Myometrial cell (primary cell): ENCODE data around the gene HNF1B. TPM values are rescaled to one million over a fixed set of nuclear protein-coding genes. Genes with fewer than 3 reads are reported as not detected.

Experiments
- total RNA-seq: library from RNA; depleted of rRNA; stranded (reverse); fragments of >200 nt; gene quantifications from 2 replicates; pipeline ENCODE4 v1.2.3, GENCODE V29; 2015

The HNF1B gene, protein sequence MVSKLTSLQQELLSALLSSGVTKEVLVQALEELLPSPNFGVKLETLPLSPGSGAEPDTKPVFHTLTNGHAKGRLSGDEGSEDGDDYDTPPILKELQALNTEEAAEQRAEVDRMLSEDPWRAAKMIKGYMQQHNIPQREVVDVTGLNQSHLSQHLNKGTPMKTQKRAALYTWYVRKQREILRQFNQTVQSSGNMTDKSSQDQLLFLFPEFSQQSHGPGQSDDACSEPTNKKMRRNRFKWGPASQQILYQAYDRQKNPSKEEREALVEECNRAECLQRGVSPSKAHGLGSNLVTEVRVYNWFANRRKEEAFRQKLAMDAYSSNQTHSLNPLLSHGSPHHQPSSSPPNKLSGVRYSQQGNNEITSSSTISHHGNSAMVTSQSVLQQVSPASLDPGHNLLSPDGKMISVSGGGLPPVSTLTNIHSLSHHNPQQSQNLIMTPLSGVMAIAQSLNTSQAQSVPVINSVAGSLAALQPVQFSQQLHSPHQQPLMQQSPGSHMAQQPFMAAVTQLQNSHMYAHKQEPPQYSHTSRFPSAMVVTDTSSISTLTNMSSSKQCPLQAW
- total RNA-seq, result not detected in 2 replicates

DNA sequence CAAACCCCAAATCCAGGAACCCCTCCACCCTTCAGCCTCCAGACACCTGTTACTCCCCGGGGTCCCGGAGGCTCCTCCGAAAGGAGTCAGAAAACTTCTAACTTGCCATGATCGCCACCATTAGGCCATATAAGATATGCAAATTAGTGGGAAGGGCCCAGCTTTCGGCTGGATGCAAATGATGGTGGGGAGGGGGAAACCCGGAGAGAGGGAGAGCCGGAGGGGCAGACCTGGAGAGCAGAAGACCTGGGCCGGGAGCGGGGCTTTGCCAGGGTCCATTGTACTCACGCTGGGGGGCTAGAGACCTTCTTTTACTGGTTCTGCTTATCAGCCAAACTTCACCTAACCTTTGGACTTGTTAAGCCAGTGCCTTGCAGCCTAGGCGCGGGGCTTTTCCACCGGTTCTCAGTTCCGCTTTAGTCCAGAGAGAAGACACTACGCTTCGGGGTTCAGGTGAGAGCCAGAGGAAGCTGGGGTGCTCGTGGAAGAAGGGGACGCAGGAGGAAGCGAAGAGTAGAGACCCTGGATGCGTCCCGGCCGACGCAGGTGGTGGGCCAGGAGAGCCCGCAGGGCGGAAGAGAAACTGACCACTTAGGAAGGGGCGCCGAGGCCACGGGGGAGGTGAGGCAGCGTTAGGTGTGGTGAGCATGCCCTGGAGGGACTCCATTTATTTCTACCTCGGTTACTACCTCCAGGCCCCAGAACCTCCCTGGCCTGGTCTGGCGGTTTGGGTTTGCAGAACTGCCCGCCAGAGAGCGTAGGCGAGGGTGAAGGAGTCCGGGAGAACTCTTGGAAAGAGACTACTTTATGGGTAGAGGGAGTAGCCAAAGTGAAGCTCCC lies at the start of gene HNF1B:
TSS of gene HNF1B (minus strand) at position 99 of the 840 bp plus-strand sequence. CDS start 175 bp downstream, outside the sequence.

DNA sequence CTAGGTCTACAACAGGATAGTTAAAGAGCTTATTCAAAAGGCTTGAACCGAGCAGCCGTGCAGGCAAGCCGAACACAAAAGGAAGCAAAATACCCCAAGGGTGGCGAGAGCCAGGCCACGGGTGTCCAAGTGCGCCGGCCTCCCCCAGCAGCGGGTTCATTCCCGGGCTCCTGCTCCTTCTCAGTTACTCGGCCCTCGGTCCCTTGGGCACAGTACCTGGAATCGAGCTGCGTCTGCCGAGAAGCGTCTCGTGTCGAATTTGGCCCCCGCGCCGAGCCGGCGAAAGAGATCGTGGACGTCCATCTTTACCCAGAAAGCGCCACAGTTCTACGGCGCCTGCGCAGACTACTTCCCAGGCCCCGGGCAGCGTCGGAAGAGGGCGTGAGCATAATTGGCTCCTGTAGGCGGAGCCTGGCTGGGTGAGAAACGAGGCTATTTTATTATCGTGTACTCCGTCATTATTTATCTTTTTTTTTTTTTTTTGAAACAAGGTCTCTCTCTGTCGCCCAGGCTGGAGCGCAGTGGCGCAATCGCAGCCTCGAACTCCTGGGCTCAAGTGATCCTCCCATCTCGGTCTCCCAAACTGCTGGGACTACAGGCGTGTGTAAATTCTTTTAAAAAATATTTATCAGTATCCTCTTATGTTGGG lies 101.6 kb downstream of the HNF1B start, which contains the start of gene DDX52:
TSS of gene DDX52 (minus strand) at position 329 of the 649 bp plus-strand sequence. CDS start at position 303, 26 bp downstream.

Other genes starting within 250 kb of the HNF1B start
- gene SYNRG, start 135.6 kb downstream of the HNF1B start, total RNA-seq, result 14.4 and 16.4 TPM in 2 replicates
- 16.1 and 20.4 TPM in 2 replicates for gene DDX52, start 101.6 kb downstream of the HNF1B start, total RNA-seq
- not detected in 2 replicates for gene TBC1D3K, start 179.4 kb upstream of the HNF1B start, total RNA-seq
- gene TBC1D3L, start 244.0 kb upstream of the HNF1B start, total RNA-seq, result 1.9 and 4.0 TPM in 2 replicates